Activated T-helper 1 cell treated with anti-CD3 and anti-CD28 coated beads, Interleukin-12 subunit alpha, Interleukin-12 subunit beta, Interleukin-2, Interleukin-4 antibody, amounts not matched to agents 30 ng/mL and 10 ng/mL and 1 ng/mL, durations not matched to agents 14 hours and 24 hours and 36 hours (primary cell): Measurements from ENCODE around the gene ALPL. TPM values are rescaled to one million over a fixed set of nuclear protein-coding genes. Genes with fewer than 3 reads are reported as not detected.
A peak's percentile ranks its signal among the peaks of the same experiment; 100 is the strongest.

ENCODE experiments used
- DNase-seq: peaks from one replicate; pipeline ENCODE4 v3.0.0; 2021; ENCODE audit warnings: low spot score
- H3K27ac Mint-ChIP-seq: one replicate; pipeline ENCODE4 v1.8.0; 2021; ENCODE audit warnings: mild to moderate bottlenecking, mixed read lengths
- H3K27me3 Mint-ChIP-seq: one replicate; pipeline ENCODE4 v1.8.0; 2022; ENCODE audit warnings: mild to moderate bottlenecking, moderate library complexity, mixed read lengths; ENCODE audit not compliant: insufficient read depth
- H3K36me3 Mint-ChIP-seq: one replicate; pipeline ENCODE4 v1.8.0; 2021; ENCODE audit warnings: low read depth, mixed read lengths
- H3K4me1 Mint-ChIP-seq: one replicate; pipeline ENCODE4 v1.8.0; 2021; ENCODE audit warnings: low read depth, mixed read lengths
- H3K4me3 Mint-ChIP-seq: one replicate; pipeline ENCODE4 v1.8.0; 2021; ENCODE audit warnings: mild to moderate bottlenecking, moderate library complexity, mixed read lengths
- H3K9me3 Mint-ChIP-seq: one replicate; pipeline ENCODE4 v1.8.0; 2021; ENCODE audit warnings: mixed read lengths
- intact Hi-C: fragments of 100-400 bp; cut with micrococcal nuclease; formaldehyde crosslinking; loops from one replicate; pipeline ENCODE4 v1.15.1; 2024
- total RNA-seq: library from RNA; stranded (reverse); gene quantifications from 2 replicates; pipeline ENCODE4 v1.2.3, GENCODE V29; 2022

The ALPL gene
- total RNA-seq, 1 donor from 2014 or later = not detected

GRCh38 chr1:21598417-21598816 lies 89.2 kb downstream of the ALPL start:
- H3K4me1 Mint-ChIP-seq = no peaks in the 10 kb centered on the region

GRCh38 chr1:21598904-21599303 lies 89.7 kb downstream of the ALPL start:
- no peaks in the 10 kb centered on the region for H3K4me1 Mint-ChIP-seq
- no peaks in the 10 kb centered on the region for H3K9me3 Mint-ChIP-seq
- no peak overlapping the region for H3K4me3 Mint-ChIP-seq
- DNase-seq = no peak
- no peak overlapping the region for H3K27ac Mint-ChIP-seq
- peaks cover 3% of the 10 kb centered on the region for H3K27me3 Mint-ChIP-seq
- intact Hi-C loops = no loop called here
- H3K36me3 Mint-ChIP-seq = no peaks in the 10 kb centered on the region

More at GRCh38 chr1:21598417-21598816, 89.2 kb downstream of the ALPL start:
- Mint-ChIP-seq H3K27me3 (peaks cover 3% of the 10 kb centered on the region), H3K9me3 (no peaks in the 10 kb centered on the region), H3K4me3 (no peak overlapping the region), H3K36me3 (no peaks in the 10 kb centered on the region), H3K27ac (no peak overlapping the region)
- no peak for DNase-seq
- intact Hi-C loops = no loop called here

- intact Hi-C loops = no loop called here
- Mint-ChIP-seq H3K4me1 (peaks cover 5% of the 10 kb centered on the region), H3K36me3 (no peaks in the 10 kb centered on the region), H3K4me3 (no peak overlapping the region), H3K27ac (no peak overlapping the region), H3K9me3 (no peaks in the 10 kb centered on the region), H3K27me3 (peaks cover 3% of the 10 kb centered on the region)
- DNase-seq = no peak
Measured at GRCh38 chr1:21599402-21599801, 90.2 kb downstream of the ALPL start.

GRCh38 chr1:21601278-21602048 lies 92.2 kb downstream of the ALPL start:
- Mint-ChIP-seq H3K4me3 (no peak overlapping the region), H3K27ac (no peak overlapping the region), H3K9me3 (no peaks in the 10 kb centered on the region)

GRCh38 chr1:21603177-21604138 lies 94.2 kb downstream of the ALPL start:
- Mint-ChIP-seq H3K27me3 (peaks cover 2% of the 10 kb centered on the region), H3K36me3 (no peaks in the 10 kb centered on the region), H3K4me1 (peaks cover 17% of the 10 kb centered on the region), H3K9me3 (no peaks in the 10 kb centered on the region), H3K27ac (no peak overlapping the region), H3K4me3 (no peak overlapping the region)
- intact Hi-C loops = no loop called here
- DNase-seq = no peak

More at GRCh38 chr1:21601278-21602048, 92.2 kb downstream of the ALPL start:
- intact Hi-C loops = no loop called here
- Mint-ChIP-seq H3K27me3 (no peaks in the 10 kb centered on the region), H3K36me3 (no peaks in the 10 kb centered on the region), H3K4me1 (peaks cover 7% of the 10 kb centered on the region)
- DNase-seq = no peak

GRCh38 chr1:21604208-21604957 lies 95.2 kb downstream of the ALPL start:
- DNase-seq = no peak
- H3K27me3 Mint-ChIP-seq = peaks cover 2% of the 10 kb centered on the region
- H3K9me3 Mint-ChIP-seq = no peaks in the 10 kb centered on the region
- H3K27ac Mint-ChIP-seq = no peak overlapping the region
- no peak overlapping the region for H3K4me3 Mint-ChIP-seq
- no peaks in the 10 kb centered on the region for H3K36me3 Mint-ChIP-seq
- peaks cover 17% of the 10 kb centered on the region for H3K4me1 Mint-ChIP-seq
- intact Hi-C loops = no loop called here

- intact Hi-C loops = no loop called here
- Mint-ChIP-seq H3K36me3 (no peaks in the 10 kb centered on the region), H3K27ac (no peak overlapping the region), H3K27me3 (peaks cover 4% of the 10 kb centered on the region), H3K4me1 (peaks cover 17% of the 10 kb centered on the region), H3K4me3 (no peak overlapping the region), H3K9me3 (no peaks in the 10 kb centered on the region)
- DNase-seq = no peak
Measured at GRCh38 chr1:21605012-21605715, 95.9 kb downstream of the ALPL start.

GRCh38 chr1:21605964-21606705 lies 96.9 kb downstream of the ALPL start:
- Mint-ChIP-seq H3K4me3 (no peak overlapping the region), H3K27me3 (peaks cover 4% of the 10 kb centered on the region), H3K9me3 (no peaks in the 10 kb centered on the region), H3K27ac (no peak overlapping the region), H3K4me1 (peaks cover 17% of the 10 kb centered on the region), H3K36me3 (no peaks in the 10 kb centered on the region)
- intact Hi-C loops = no loop called here
- no peak for DNase-seq

- peak; percentile 65 for DNase-seq
- Mint-ChIP-seq H3K9me3 (no peaks in the 10 kb centered on the region), H3K36me3 (no peaks in the 10 kb centered on the region), H3K4me3 (peak overlapping the region; percentile 59), H3K27ac (peak overlapping the region; percentile 7), H3K27me3 (peaks cover 4% of the 10 kb centered on the region), H3K4me1 (peaks cover 17% of the 10 kb centered on the region)
- intact Hi-C loops = loop anchor here (1.0 kb wide), 1 partner anchor 14 kb away; no protein-coding TSS in a partner anchor
Measured at GRCh38 chr1:21607549-21608529, 98.6 kb downstream of the ALPL start.

- H3K27ac Mint-ChIP-seq = no peak overlapping the region
- DNase-seq = no peak
- no peaks in the 10 kb centered on the region for H3K9me3 Mint-ChIP-seq
- no peak overlapping the region for H3K4me3 Mint-ChIP-seq
- peaks cover 17% of the 10 kb centered on the region for H3K4me1 Mint-ChIP-seq
- H3K27me3 Mint-ChIP-seq = peaks cover 7% of the 10 kb centered on the region
- H3K36me3 Mint-ChIP-seq = no peaks in the 10 kb centered on the region
- intact Hi-C loops = no loop called here
Measured at GRCh38 chr1:21608798-21609197, 99.6 kb downstream of the ALPL start.

- DNase-seq = no peak
- intact Hi-C loops = no loop called here
- no peak overlapping the region for H3K27ac Mint-ChIP-seq
- H3K4me1 Mint-ChIP-seq = peaks cover 10% of the 10 kb centered on the region
- no peaks in the 10 kb centered on the region for H3K9me3 Mint-ChIP-seq
- H3K36me3 Mint-ChIP-seq = no peaks in the 10 kb centered on the region
- peaks cover 7% of the 10 kb centered on the region for H3K27me3 Mint-ChIP-seq
- no peak overlapping the region for H3K4me3 Mint-ChIP-seq
Measured at GRCh38 chr1:21610027-21610426, 100.8 kb downstream of the ALPL start.
